ENCODE results near the gene TNNI2. TPM values are rescaled to one million over a fixed set of nuclear protein-coding genes. Genes with fewer than 3 reads are reported as not detected.
"Not testable (repeated sequence)": the region's sequence is repeated elsewhere in the genome, so short reads cannot be mapped to it uniquely, and the experiment has no call there.

Gene TNNI2
- 0.29 TPM in 1 of 2 replicates, not detected in the other for total RNA-seq (2014; rRNA removed)
- 0.10 TPM for polyA plus RNA-seq (2012)

- no peak for DNase-seq (ENCODE audit: low read depth)
These were observed at the start of gene TNNI2 for GRCh38 chr11:1838426-1839144. TSS of gene TNNI2 (plus strand) at chr11:1838981. CDS start at chr11:1839697, 716 bp downstream.

- no peak for DNase-seq (ENCODE audit: low read depth)
These were observed 46.9 kb upstream of the TNNI2 start for GRCh38 chr11:1791912-1792311.

- no peak for DNase-seq (ENCODE audit: low read depth)
These were observed 46.3 kb upstream of the TNNI2 start for GRCh38 chr11:1792461-1792860.

- DNase-seq (ENCODE audit: low read depth) = no peak
These were observed 45.7 kb upstream of the TNNI2 start for GRCh38 chr11:1793081-1793480.

GRCh38 chr11:1796413-1797011 lies 42.3 kb upstream of the TNNI2 start:
- DNase-seq (ENCODE audit: low read depth) = no peak

GRCh38 chr11:1797391-1798125 lies 41.2 kb upstream of the TNNI2 start:
- DNase-seq (ENCODE audit: low read depth) = no peak

- no peak for DNase-seq (ENCODE audit: low read depth)
These were observed 35.5 kb upstream of the TNNI2 start for GRCh38 chr11:1803246-1803645.

- DNase-seq (ENCODE audit: low read depth) = not testable (repeated sequence)
These were observed 34.8 kb upstream of the TNNI2 start for GRCh38 chr11:1803835-1804519.

- DNase-seq (ENCODE audit: low read depth) = no peak
These were observed 33.3 kb upstream of the TNNI2 start for GRCh38 chr11:1805525-1805924.

- no peak for DNase-seq (ENCODE audit: low read depth)
These were observed 31.4 kb upstream of the TNNI2 start for GRCh38 chr11:1807264-1807995.

GRCh38 chr11:1810761-1811160 lies 28.0 kb upstream of the TNNI2 start:
- DNase-seq (ENCODE audit: low read depth) = no peak

GRCh38 chr11:1812274-1812673 lies 26.5 kb upstream of the TNNI2 start:
- no peak for DNase-seq (ENCODE audit: low read depth)

- no peak for DNase-seq (ENCODE audit: low read depth)
These were observed 26.0 kb upstream of the TNNI2 start for GRCh38 chr11:1812801-1813200.

- not testable (repeated sequence) for DNase-seq (ENCODE audit: low read depth)
These were observed 25.4 kb upstream of the TNNI2 start for GRCh38 chr11:1813356-1813755.

GRCh38 chr11:1814691-1815090 lies 24.1 kb upstream of the TNNI2 start:
- no peak for DNase-seq (ENCODE audit: low read depth)

GRCh38 chr11:1815311-1815710 lies 23.5 kb upstream of the TNNI2 start:
- DNase-seq (ENCODE audit: low read depth) = no peak

GRCh38 chr11:1815751-1816150 lies 23.0 kb upstream of the TNNI2 start:
- no peak for DNase-seq (ENCODE audit: low read depth)

- DNase-seq (ENCODE audit: low read depth) = no peak
These were observed 21.8 kb upstream of the TNNI2 start for GRCh38 chr11:1817000-1817399.

GRCh38 chr11:1817511-1817910 lies 21.3 kb upstream of the TNNI2 start:
- DNase-seq (ENCODE audit: low read depth) = no peak

GRCh38 chr11:1819074-1819473 lies 19.7 kb upstream of the TNNI2 start:
- no peak for DNase-seq (ENCODE audit: low read depth)
